GM12872 (cell line): ENCODE results near the gene PBX1.

Experiments used
- TF ChIP-seq, protein P1 (sequence below): IDR thresholded peaks from 3 replicates; pipeline ENCODE4 v1.5.1; 2011; ENCODE audit warnings: low read depth, mild to moderate bottlenecking, low read length, moderate library complexity; ENCODE audit not compliant: insufficient read depth

PBX1 gene

DNA sequence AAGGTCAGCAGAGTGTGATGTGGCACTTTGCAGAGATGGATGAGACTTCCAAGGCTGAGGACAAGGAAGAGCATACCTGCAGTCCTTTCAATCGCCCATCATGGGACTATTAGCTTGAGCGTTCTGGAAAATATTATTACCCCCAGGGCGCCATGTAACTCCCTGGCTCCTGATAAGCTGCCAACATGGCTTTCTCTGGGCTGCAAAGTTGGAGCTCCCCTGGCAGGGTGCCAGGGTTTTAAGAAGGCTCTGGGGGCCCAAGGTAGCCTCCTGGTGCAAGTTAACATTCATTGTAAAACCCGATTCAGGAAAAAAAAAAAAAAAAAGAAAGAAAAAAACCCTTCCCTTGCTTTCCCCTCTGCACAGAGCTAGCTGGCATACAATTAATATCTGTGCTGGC is 196.7 kb downstream of the PBX1 start:
- TF ChIP-seq, protein P1, sequence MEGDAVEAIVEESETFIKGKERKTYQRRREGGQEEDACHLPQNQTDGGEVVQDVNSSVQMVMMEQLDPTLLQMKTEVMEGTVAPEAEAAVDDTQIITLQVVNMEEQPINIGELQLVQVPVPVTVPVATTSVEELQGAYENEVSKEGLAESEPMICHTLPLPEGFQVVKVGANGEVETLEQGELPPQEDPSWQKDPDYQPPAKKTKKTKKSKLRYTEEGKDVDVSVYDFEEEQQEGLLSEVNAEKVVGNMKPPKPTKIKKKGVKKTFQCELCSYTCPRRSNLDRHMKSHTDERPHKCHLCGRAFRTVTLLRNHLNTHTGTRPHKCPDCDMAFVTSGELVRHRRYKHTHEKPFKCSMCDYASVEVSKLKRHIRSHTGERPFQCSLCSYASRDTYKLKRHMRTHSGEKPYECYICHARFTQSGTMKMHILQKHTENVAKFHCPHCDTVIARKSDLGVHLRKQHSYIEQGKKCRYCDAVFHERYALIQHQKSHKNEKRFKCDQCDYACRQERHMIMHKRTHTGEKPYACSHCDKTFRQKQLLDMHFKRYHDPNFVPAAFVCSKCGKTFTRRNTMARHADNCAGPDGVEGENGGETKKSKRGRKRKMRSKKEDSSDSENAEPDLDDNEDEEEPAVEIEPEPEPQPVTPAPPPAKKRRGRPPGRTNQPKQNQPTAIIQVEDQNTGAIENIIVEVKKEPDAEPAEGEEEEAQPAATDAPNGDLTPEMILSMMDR, result no peak

DNA sequence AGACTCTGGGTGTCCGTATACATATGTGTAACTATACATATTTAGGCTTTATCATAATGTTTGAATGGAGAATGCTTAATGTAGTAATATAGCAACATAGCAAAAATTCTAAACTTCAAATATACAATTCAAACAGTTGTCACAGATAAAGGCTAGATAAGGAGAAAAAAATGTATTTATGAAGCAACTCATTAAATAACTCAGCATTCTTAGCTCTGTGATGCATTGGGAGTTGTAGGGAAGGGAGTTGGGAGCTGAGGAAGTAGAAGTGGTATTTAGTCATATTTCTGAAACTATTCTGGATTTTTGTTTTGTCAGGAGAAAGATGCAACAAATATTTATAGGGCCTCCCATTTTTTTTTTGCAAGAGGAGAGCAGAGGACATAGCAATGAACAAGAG is 197.8 kb downstream of the PBX1 start:
- TF ChIP-seq, protein P1, result no peak

DNA sequence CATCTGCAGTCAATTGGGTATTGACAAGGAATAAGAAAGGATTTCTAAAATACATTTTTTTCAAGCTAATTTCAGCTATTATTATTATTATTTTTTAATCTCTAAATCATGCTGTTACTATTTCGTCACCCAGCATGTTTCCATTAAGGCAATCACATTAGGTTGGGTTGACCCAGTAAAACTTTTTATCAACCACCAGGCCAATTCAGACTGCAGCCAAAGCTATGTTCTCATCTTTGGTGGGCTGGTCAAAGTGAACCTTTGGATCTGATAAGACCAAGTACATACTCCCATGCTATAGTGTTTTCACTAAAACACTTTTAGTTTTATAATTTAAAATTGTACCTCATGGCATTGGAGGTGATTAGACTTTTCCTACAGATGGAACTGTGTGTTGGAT is 198.6 kb downstream of the PBX1 start:
- TF ChIP-seq, protein P1, result no peak

DNA sequence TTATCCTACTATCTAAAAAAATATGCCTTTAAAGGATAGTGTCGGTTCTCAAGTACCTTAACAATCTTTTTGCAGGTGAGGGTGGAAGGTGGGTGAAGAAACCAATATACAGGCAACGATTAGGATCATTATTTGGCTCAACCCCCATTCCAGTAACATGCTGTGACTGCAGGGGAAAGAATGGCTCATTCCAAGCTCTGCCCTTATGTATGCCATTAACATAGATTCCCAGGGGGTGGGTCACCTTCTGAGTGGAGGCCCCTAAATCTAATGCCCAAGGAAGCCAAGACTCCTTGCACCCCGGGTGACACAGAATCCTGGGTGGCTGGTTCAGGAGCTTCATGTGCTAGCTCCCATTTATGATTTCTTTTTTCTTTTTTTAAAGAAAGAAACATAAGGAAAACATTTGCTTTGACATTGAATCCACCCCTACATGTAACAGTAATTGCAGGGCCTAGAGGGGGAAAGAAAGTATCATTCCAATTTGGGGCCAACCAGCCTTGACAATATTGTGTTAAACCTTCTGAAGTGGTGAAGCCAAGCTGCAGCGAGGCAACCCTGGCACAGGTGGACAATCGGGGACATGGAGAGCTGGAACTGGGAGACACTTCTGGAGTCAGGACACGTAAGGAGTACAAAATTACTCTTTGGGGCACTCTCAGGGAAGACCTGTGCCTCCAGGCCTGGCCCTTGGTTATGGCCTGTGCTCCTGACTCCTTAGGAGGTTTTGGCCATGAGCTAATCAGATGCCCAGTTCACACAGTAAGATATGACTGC is 200.3 kb downstream of the PBX1 start:
- TF ChIP-seq, protein P1, result no peak

DNA sequence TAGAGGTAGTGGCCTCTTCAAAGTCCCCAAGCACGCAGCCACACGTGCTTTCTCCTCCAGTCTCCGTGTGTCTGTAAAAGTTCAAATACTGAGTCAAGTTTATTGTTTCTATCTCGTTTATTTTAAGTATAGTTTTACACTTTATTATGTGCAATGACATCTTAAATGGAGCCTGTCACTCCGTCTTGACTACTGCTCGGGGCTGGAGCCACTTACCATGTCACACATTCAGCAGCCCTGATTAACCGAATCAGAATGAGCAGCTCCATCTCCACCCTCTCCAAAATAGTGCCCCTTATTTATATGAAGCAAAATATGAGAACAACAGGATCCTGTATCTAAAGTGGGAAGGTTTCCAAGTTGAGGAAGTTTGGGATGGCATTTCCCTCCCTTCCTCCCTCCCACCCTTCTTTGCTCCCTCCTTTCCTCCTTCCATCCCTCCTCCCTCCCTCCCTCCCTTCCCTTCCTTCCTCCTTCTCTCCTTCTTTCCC is 201.0 kb downstream of the PBX1 start:
- TF ChIP-seq, protein P1, result no peak

DNA sequence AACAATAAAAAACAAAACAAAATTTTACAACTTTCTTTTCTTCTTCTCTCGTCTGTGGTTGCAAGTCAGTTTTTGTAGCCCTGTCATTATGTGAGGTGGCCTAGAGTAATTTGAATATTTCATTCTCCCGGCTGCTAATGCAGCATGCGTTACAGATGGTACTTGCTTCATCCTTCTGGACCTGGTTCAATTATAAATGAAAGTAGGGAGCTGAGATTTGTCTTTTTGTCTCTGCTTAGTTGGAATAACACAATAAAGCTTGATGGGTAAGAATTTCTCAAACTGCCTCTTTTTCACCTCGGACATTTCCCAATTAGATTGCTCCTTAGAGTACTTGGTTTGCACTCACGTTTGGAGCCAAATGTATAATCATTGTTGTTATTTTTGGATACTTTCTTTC is 201.6 kb downstream of the PBX1 start:
- TF ChIP-seq, protein P1, result no peak

DNA sequence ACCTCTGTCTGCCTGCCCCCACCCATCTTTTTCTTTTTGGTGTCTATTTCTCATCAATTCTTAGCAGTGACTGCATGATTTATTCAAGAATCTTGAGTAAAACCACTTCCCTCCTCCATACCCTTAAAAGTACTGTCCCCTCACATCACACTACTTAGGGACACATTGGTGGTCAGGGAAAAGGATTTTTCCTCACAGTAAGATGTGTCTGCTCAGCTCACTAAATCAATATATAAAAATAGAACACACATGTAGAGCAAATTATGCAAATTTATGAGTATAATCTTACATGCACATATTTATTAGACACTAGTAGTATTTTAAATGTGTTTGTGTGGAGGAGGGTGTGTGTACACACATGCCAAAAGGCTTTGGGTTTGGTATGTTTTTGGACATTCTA is 202.0 kb downstream of the PBX1 start:
- TF ChIP-seq, protein P1, result no peak

DNA sequence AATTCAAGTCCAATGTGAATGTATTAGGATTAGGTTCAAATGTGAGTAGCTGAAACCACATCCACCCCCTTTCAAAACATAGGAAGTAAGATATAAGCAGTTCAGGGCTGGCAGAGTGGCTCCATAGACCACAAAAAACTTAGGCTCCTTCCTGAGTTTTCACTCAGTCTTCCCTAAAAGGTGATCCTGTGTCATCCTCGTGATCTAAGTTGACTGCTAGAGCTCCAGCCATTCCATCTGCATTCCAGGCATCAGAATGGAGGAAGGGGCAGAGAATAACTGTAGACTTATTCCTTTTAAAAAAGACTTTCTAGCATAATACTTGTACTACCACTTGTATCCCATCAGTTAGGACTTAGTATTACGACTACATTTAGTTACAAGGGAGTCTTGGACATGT is 204.1 kb downstream of the PBX1 start:
- TF ChIP-seq, protein P1, result no peak
